Measurements from ENCODE around the gene CCDC179.

Gene CCDC179

DNA sequence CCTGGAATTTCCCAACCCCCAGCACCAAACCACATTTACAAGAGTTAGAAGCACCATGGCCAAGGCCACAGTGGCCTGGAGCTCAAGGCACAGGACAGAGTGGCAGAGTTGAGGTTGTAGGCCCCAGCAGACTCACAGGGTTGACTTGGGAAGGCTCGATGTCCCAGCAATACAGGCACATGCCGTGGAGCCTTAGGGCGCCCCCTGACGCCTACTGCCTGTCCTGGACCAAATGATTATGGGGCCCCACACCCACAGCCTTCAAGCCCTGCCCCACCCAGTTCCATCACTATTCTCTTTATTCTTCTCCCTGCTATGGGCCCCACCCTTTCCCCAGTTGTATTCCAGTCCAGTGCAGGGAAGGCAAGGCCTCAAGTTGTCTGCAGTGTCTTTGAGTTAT is at the start of gene CCDC179:
CCDC179 (minus strand) TSS at position 234 of the 400 bp plus-strand sequence; CDS start at position 181, 53 bp downstream.
- DNase-seq, result no peak

DNA sequence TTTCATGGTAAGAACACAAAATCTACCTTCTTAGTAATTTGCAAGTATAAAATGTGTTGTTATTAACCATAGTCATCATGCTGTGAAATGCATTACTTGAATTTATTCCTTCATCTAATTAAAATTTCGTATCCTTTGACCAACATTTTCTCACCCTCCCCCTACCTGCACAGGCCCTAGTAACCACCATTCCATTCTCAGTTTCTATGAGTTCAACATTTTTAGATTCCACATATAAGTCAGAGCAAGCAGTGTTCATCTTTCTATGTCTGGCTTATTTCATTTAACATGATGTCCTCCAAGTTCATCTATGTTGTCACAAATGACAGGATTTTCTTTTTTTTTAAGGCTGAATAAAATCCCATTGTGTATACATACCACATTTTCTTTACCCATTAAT is 43.5 kb upstream of the CCDC179 start:
- DNase-seq, result no peak

DNA sequence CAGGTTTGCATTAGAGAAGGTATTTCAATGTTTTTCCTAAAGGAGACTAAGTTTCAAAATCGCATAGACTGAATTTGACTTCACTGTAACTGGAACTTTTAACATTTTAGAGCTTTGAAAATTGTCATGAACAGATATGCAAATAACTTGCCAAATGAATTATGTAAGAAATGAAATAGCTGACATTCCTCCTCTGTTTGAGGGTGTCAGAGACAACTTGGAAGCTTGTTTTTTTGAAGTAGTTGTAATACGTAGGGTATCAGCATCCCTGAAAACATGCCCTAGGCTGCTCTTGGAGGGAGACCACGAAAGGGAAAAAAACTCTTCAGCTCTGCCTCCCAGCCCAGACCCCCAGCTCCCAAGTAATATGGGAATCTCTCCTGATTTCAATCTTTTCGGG is 41.3 kb upstream of the CCDC179 start:
- no peak for DNase-seq

DNA sequence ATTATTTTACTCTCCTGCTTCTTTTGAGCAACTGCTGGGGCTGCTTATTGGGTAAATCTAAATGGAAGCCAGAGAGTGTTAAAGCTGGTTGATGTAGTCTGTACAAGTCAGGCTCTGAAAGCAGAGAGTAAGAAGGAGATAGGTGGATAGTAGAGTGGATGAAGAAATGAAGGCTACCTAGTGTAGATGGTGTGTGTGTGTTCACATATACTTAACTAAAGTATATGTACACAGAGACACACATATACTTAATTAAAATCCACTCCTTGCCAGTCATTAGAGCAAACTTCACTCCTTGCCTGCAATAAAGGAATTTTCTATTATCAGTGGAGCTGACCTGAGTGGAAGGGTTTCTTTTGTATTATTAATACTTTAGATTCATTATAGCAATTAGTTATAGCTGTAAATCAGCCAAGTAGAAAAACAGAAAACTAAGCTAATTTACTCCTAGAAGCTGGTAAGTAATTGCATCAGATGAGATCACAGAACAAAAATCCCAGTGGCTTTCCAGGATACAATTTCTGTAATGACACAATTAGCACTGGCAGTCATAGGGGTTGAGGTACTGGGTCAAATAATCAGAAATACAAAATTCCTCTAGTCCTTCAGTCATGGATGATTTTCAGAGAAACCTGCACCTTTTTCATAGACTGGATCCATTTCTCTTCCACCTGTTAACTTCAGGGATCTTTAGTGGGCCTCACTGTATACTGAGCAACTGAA is 40.7 kb upstream of the CCDC179 start:
- no peak for DNase-seq

DNA sequence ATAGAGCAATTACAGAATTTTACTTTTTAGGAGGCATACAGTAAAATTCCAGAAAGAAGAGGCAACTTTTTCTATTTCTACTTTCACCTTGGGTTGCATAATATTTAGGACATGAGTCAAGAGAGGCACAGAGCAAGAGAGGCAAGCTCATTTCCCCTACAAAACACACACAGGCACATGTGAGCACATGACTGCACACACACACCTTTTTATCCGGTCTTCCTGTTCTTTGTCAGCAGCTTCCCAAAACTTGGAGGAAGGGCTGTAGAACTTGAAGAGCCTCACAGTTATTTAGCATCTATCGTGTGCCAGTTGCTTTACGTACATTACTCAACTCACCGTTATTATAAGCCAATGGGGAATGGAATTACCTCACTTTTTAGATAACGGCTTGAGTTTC is 37.8 kb upstream of the CCDC179 start:
- DNase-seq, result no peak

DNA sequence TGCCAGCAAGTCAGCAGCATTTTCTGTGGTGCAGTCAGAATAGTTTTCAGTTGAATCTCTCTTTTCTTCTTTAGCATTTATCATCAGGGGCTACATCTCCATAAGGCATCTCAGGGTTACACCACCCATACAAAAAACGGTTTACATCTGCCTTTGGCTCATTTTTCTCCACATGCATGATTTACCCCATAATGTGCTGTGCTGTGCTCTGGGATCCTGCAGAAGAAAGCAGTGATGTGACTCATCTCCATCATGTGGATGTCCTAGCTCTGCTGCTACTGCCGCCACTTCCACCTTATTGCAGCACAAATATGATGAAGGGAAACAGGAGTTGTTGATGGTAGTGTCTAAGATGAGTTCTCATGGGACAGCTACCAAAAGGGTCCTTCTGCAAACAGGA is 30.0 kb upstream of the CCDC179 start:
- no peak for DNase-seq

DNA sequence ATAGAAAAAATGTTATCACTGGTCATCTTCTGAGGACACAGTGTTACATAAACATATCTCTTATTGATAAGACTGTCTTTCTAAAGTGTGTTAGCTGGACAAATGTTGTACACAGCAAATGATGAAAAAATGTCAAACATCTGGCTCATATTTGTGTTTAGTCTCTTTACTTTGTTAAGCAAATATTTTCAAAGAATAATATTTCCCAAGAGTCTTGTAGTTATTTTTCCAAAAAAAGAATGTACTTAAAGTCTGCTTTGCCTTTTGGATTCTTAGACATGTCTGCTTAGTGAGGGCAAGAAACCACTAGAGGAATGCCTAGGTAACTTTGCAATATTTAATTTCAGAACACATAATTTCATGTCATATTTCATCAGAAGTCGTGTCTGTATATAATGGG is 23.9 kb upstream of the CCDC179 start:
- no peak for DNase-seq

DNA sequence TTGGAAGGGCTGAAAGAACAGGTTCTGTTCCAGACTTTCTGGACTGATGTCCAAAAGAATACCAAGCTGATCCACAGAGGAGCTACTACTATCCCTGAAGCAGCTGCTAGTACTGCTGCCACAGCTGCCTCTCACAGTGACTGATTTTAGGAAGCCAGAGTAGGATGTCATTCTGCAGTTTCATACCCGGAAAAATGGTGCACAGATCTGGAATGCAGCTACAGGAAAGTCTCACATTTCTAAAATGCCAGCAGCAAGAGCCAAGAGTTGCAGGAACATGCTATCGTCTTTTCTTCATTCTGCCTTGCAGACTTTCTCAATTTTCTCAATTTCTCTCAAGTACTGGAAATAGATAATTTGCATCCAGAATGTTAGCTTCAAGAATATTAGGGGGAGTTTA is 19.4 kb upstream of the CCDC179 start:
- no peak for DNase-seq

DNA sequence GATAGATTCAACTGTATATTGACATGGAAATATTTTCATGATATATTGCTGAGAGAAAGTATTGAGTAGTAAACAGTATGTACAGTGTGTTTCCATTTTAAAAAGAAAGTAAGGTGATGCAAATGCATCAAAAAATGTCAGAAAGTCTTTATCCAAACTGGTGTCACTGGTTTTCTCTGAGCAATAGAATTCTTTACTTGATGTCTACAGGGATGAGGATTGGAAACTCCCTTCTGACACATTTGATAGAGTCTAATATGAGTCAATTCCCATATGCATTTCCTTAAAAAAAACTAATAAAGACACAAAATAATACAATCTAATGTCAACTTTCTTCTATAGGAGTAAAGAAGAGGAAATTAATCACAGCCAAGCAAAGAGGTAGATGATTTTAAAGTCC is 18.3 kb upstream of the CCDC179 start:
- no peak for DNase-seq

DNA sequence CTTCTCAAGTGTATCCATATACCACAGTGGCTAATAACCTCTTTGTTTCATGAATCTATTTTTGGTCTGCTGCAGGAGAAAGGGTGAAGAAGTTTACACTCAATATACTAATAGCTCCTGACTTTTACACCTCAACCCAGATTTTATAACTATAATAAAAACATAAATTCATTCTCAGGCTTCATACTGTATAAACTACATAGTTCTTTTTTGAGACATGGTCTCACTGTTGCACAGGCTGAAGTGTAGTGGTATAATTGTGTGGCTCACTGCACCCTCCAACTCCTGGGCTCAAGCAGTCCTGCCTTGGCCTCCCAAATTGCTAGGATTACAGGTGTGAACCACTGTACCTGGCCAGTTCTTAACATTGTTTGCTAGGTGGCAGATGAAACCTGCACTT is 17.8 kb upstream of the CCDC179 start:
- no peak for DNase-seq

DNA sequence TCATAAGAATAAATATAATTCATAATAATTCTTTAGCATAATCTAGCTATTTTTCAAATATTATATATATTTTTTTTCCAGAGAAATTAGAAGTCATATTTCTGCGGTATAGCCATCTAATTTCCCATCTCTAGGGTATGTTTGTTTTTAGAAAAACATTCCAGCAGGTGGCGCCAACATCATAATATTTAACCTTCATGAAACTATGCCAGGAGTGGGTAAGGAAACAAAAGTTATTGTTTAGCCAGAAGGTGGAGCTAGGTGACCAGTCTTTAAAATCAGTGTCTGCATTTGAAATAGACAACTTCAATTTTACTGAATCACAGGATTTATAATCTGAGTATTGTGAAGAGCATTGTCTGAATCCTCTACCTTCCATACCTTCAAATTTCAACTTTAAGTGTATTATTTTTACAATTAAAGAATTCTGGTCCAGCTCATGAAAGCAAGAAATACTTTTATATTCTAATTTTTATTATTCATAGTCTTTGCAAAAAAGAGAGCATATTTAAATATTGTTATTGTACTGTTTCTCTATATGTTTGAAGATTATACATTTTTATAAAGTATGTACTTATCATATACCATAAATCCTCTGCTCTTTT is 15.7 kb upstream of the CCDC179 start:
- DNase-seq, result peak; percentile 78

DNA sequence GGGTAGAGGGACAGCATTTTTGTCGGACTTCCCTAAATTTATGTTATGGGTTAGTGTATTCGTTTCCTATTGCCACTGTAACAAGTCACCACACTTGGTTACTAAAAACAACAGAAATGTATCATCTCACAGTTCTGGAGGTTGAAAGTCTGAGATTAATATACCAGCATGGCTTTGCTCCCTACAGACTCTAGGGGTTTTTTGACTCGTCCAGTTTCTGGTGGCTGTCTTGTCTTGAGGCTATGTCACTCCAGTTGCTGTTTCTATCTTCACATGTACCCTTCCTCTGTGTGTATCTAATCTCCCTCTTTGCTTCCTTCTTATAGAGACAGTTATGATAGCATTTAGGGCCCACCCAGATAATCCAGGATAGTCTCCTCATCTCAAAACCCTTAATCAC is 9.1 kb upstream of the CCDC179 start:
- no peak for DNase-seq

DNA sequence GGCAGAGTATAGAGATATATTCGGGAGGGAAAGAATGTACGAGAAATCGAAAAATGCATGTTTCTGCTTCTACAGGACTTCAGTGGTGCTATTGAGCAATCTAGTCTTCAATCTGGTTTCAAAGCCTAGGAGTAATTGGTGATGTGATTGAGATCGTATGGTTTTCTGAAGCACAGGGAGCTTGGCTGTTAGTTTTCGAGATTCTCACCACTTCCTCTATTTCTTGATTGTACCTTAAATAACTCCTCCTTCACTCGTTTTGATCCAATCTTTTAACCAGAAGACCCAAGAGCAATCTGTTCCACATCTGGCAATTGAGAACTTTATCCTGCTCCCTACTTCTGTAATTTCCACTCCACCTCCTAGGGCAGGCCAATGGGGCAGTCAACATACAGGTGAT is 518 bp downstream of the CCDC179 start:
- DNase-seq, result no peak

DNA sequence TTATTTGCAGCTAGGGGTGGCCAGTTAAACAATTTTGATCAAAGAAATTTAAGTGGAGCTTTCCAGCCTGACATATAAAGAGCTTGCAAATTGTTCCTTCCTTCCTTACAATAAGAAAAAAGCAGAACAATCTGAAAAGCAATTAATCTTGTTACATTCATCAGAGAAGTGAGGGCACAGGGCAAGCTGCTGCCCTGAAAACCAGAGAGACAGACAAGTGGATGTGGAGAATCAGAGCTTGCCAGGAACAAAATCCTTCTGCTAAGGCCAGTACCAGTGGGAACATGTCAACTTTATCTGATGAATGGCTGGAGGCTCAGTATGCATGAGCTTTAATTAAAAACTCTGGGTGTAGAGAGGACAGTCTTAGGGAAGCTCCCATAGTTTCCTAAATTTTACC is 8.8 kb downstream of the CCDC179 start:
- DNase-seq, result no peak

DNA sequence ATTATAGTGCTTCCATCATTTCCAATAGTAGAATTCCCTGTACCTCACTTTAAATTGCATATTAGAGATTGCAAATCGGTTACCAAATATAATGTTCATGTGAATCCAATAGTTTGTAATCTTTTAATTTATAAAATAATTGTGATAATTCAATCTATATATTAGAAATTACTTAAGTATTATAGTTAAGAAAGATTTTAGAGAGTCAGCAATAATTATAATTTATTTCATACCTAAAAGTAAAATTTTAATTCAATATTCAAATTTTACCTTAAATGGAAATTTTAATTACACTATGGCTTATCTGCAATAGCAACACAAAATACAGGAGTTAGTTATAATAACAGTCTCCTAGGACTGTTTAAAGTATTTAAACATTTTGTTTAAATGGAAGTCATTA is 13.5 kb downstream of the CCDC179 start:
- DNase-seq, result no peak

DNA sequence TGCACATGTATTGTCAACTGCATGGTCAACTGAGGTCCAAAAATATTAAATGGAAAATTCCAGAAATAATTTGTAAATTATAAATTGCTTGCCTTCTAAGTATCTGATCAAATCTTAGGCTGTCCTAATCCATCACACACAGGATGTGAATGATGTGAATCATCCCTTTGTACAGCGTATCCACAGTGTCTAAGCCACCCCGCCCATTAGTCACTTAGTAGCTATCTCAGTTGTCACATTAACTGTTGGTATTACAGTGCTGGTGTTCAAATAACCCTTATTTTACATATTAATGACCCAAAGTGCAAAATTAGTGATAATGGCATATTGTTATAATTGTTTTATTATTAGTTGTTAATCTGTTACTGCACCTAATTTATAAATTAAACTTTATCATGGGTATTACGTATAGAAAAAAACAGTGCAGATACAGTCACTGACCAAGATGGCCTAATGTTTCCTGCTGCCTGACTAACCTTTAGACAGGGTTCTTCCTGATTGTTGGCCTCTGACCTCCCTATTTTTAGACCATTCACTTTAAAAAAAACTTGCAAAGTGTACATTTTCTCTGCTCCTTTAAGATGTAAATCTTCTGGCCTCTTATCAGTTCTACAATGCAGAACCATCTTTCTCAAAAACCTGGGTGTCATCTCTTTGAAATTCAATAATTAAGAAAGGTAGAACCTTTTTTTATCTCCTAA is 27.8 kb downstream of the CCDC179 start:
- DNase-seq, result no peak

DNA sequence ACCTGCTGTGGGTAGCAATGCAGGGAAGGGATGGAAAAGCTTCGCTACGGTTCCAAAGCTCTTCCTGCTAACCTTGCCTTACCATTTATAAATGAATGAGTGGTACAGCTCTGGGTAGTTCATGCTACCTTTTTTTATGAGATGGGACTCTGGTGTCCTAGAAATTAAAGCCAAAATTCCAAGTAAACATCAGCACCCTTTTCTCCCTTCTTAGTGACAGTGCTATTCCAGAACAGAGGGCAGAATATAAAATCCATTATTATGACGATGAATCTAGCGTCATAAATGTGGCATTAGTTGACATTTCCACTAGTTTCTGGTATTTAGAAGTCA is 30.2 kb downstream of the CCDC179 start:
- no peak for DNase-seq

DNA sequence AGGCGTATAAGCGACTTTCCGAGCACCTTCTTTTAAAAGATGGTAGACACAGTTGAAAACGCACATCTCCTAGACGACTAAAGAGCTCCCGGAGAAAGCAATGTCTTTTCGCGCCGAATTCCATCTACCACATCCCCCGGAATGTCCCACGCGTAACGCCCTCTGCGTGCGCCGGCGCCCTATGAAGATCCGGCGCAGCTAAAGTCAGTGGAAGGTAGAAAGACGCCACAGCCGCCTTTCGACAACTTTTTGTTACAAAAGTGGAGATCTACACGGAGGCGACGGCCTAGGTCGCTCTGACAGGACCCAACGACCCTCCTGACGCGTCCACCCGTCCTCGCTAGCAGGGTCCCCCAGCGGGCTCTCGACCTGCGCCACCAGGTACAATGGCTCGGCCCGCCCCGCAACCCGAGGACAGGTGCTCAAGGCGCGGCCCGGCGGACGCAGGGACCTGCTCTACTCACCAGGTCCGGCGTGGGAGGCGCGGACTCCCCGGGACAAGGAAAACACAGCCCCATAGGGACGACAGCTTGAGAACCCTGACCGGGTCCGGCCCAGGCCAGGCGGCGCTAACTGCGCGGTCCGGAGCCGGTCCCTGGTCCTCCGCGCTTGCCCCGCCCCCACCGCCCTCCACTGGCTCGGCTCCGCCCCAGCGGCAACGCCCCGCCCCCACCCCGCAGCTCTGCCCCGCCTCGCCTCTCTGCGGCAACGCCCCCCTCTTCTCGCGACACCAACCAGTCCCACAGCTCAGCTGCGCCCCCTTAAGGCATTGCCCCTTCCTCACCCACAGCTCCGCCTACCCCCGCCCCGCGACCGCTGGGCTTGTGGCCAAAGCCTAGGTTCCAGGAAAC is 30.8 kb downstream of the CCDC179 start, which contains the start of gene SVIP:
SVIP (minus strand) TSS at position 571 of the 851 bp plus-strand sequence; CDS start at position 518, 53 bp downstream.
- peak; percentile 93 for DNase-seq

DNA sequence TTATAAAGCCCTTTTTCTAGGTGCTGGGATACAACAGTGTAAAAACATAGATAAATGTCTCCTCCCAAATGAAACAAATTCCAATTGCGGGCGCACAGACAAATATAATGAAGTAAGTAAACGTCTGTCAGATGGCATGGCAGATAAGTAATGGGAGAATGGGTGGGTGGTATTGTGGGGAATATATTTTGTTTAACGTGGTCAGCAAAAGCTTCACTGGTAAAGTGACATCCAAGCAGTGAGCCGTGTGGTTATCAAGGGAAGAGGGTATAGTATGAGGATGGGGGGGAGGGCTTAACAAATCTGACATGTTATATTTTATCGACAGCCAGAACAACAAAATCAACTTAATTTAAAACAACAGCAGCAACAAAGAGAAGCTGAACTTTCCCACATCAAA is 31.9 kb downstream of the CCDC179 start:
- DNase-seq, result no peak

DNA sequence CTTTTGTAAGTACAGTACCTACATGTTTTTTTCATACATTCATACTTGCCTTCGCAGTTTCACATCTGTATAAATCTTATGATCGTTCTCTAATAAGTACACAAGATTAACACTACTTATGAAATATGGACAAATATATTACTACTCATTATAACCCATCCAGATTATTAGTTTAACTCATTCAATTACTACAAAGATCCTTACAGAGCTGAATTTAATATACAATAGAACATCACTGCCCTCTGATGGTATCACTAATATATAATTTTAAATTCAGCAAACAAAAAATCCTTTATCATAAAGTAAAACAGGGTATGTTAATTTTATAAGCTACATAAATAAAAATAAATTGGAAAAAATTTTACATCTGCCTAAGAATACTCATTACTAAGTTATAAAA is 38.1 kb downstream of the CCDC179 start:
- DNase-seq, result no peak

DNA sequence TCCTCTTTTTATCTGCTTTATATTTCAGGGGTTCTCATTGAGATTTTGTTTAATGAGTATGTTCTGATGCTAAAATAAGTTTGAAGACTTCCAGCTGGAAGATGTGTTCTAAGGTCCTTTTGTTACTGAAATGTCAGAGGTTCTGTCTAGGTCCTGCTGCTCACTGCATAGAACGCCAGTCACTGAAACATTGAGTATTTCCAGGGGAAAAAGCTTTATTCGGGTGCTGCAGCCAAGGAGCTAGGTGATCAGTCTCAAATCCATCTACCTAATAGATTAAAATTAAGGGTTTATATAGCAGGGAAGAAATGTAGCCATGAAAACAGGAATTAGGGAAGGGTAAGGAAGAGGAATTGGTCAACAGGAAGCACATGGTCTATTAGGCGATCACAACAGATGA is 50.4 kb downstream of the CCDC179 start:
- no peak for DNase-seq

DNA sequence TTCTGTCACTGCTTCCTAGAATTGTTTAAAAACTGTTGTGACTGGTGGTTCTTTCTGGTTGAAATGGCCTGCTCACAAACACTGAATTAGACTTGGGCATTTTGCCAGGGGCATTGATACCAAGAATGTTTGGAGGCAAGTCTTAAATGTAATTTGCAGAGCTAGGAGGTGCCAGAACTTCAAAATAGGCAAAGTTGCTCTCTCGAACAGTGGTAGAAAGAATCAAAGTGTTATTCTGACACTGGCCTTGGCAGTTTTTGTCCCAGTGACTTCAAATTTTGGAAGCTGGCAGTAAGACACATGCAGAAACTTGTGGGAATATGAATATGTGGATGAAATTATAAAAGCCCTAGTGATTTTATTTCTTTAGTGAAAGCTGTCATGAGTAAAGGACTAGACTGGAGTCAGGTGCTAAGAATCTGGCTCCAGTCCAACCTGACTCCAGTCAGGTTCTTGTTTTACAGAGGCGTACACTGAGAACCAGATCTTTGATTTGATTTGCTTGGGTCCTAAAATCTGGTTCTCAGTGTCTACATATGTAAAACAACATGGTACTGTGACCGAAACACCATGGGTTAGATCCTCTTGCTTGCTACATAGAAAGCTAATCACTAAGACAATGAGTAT is 51.6 kb downstream of the CCDC179 start:
- DNase-seq, result no peak

All from CD4-positive, alpha-beta T cell treated with Interleukin-21 for 1 hour (primary cell).